OCI-LY7 (cell line): ENCODE results near the gene CTDSPL2.

Experiments
- EZH2phosphoT487 ChIP-seq: fragments of 200-600 bp; sonication (generic); IDR thresholded peaks from 2 replicates; pipeline ENCODE4 v1.6.1; 2018; ENCODE audit warnings: low read depth, borderline replicate concordance, mild to moderate bottlenecking, mixed run types, antibody characterized with exemption, low read length, moderate library complexity, mixed read lengths
- TF ChIP-seq, protein P1 (sequence below): fragments of 200-600 bp; sonication (generic); conservative IDR thresholded peaks from 2 replicates; pipeline ENCODE4 v1.5.1; 2014; ENCODE audit warnings: mild to moderate bottlenecking, antibody characterized with exemption, low read length, moderate library complexity, mixed read lengths

DNA sequence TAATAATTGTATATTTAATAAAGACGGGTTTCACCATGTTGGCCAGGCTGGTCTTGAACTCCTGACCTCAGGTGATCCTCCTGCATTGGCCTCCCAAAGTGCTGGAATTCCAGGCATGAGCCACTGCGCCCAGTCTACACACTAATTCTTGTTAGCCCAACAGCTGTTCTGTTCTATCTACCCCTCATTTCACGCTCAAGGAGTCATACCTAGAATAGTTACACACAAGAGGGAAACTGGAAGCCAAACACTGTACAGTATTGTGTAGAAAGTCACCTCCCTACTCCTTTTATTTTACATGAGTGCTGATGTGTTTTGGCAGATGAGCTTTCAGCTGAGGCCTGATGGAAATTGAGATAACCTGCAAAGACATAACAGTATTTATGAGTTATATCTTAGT is 13.4 kb upstream of the CTDSPL2 start:
- TF ChIP-seq, protein P1, sequence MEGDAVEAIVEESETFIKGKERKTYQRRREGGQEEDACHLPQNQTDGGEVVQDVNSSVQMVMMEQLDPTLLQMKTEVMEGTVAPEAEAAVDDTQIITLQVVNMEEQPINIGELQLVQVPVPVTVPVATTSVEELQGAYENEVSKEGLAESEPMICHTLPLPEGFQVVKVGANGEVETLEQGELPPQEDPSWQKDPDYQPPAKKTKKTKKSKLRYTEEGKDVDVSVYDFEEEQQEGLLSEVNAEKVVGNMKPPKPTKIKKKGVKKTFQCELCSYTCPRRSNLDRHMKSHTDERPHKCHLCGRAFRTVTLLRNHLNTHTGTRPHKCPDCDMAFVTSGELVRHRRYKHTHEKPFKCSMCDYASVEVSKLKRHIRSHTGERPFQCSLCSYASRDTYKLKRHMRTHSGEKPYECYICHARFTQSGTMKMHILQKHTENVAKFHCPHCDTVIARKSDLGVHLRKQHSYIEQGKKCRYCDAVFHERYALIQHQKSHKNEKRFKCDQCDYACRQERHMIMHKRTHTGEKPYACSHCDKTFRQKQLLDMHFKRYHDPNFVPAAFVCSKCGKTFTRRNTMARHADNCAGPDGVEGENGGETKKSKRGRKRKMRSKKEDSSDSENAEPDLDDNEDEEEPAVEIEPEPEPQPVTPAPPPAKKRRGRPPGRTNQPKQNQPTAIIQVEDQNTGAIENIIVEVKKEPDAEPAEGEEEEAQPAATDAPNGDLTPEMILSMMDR = no peak
- TF ChIP-seq EZH2phosphoT487 = no peak
